H1 (cell line): ENCODE data around the gene PCYT1B. TPM values are rescaled to one million over a fixed set of nuclear protein-coding genes. Genes with fewer than 3 reads are reported as not detected.

Experiments used
- ATF2 ChIP-seq: IDR thresholded peaks from 2 replicates; pipeline ENCODE4 v1.6.1; 2012; ENCODE audit warnings: low read length, inconsistent platforms
- BACH1 ChIP-seq: IDR thresholded peaks from 2 replicates; pipeline ENCODE4 v1.6.1; 2012; ENCODE audit warnings: low read length, improper control_type of control experiment
- CBX8 ChIP-seq: fragments of 300-800, 300-1000 bp; sonication (generic); IDR thresholded peaks from 2 replicates; pipeline ENCODE4 v1.7.1; 2016; ENCODE audit warnings: low read depth, low read length, borderline replicate concordance
- NANOG ChIP-seq: IDR thresholded peaks from 2 replicates; pipeline ENCODE4 v1.6.1; 2011; ENCODE audit warnings: low read length, low read depth, mild to moderate bottlenecking, inconsistent platforms; ENCODE audit not compliant: insufficient read depth, poor library complexity, severe bottlenecking
- POLR2AphosphoS5 ChIP-seq: IDR thresholded peaks from 2 replicates; pipeline ENCODE4 v1.6.1; 2011; ENCODE audit warnings: low read depth, low read length
- RBBP5 ChIP-seq: IDR thresholded peaks from 2 replicates; pipeline ENCODE4 v1.7.1; 2012; ENCODE audit warnings: low read depth, mild to moderate bottlenecking, inconsistent platforms, low read length, moderate library complexity, borderline replicate concordance
- polyA plus RNA-seq, 7 experiments: library from polyadenylated mRNA; depleted of rRNA in 3 of 7; stranded (reverse) in 5 of 7; unstranded in 2 of 7; fragments of >200 nt in 5 of 7; fragments of 200-250 nt in 2 of 7; gene quantifications; 1 replicate in 5 of 7; 2 replicates in 1 of 7; 4 replicates in 1 of 7; pipeline versions ENCODE4 v1.2.1 to v1.2.3, GENCODE V29; 2011 to 2013; ENCODE audit warnings: missing spikeins in 2 of 7, mixed read lengths in 2 of 7
- total RNA-seq: library from RNA; stranded (reverse); fragmentation: NEBNext Ultra II Directional; extraction: Animal tissue kit (Norgen Biotek cat#: 25700); gene quantifications from 2 replicates; pipeline ENCODE4 v1.2.1, GENCODE V29; 2021

The PCYT1B gene
- total and polyA plus RNA-seq, 2 of the 8 experiments (the other 6 are each of a cell fraction or from before 2014, with no cell fraction given), result 17.9 to 30.6 TPM

GRCh38 chrX:24646745-24647182, 383 bp downstream of the PCYT1B start (continued):
- TF ChIP-seq ATF2 (no peak), BACH1 (peak; percentile 61; the same call in 1 of the 2 replicates), NANOG (no peak), CBX8 (no peak), POLR2AphosphoS5 (0 out of 2 replicates have a peak, but pooled peaks have one; percentile 29), RBBP5 (0 out of 2 replicates have a peak, but pooled peaks have one; percentile 43)
